C4-2B (cell line): Measurements from ENCODE around the gene LUM.

Source experiments
- ZFX ChIP-seq: fragments of 450-650 bp; IDR thresholded peaks from 2 replicates; pipeline ENCODE4 v1.6.1; 2017
- TF ChIP-seq, protein P1 (sequence below): fragments of 450-650 bp; conservative IDR thresholded peaks from 2 replicates; pipeline ENCODE4 v1.5.1; 2017; ENCODE audit warnings: mild to moderate bottlenecking

DNA sequence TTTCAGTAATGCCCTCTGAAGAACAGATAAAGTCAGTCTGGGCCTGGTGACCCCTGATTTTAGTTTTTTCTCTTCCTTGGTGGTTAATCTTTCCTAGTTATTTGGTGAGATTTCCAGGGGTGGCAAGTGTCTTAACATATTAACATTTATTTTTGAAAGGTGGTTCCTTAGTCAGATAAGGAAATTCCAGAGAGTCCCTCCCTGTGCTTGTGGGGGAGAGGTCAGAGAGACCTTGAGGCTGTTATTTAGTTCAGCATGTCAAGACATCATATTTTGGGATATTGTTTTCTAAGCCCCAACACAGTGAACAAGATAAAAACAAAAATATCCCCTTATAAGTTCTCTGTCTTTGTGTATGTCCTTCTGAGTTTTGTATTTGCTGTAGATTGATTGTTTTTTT, 9.5 kb upstream of the LUM start:
- TF ChIP-seq, protein P1, sequence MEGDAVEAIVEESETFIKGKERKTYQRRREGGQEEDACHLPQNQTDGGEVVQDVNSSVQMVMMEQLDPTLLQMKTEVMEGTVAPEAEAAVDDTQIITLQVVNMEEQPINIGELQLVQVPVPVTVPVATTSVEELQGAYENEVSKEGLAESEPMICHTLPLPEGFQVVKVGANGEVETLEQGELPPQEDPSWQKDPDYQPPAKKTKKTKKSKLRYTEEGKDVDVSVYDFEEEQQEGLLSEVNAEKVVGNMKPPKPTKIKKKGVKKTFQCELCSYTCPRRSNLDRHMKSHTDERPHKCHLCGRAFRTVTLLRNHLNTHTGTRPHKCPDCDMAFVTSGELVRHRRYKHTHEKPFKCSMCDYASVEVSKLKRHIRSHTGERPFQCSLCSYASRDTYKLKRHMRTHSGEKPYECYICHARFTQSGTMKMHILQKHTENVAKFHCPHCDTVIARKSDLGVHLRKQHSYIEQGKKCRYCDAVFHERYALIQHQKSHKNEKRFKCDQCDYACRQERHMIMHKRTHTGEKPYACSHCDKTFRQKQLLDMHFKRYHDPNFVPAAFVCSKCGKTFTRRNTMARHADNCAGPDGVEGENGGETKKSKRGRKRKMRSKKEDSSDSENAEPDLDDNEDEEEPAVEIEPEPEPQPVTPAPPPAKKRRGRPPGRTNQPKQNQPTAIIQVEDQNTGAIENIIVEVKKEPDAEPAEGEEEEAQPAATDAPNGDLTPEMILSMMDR, result no peak
- no peak for TF ChIP-seq ZFX
